Measurements from ENCODE around the gene KRTAP17-1. TPM values are rescaled to one million over a fixed set of nuclear protein-coding genes. Genes with fewer than 3 reads are reported as not detected.

Gene KRTAP17-1
- total and polyA plus RNA-seq, 4 donors = not detected

- no peak for ATAC-seq (ENCODE audit: insufficient read depth, low FRiP score)
- H3K9me3 ChIP-seq (ENCODE audit: control insufficient read depth in 4 of 4, insufficient read depth in 3 of 4, low read length in 3 of 4) = no peaks in the 10 kb centered on the region
- no peaks in the 10 kb centered on the region for H3K36me3 ChIP-seq (ENCODE audit: control insufficient read depth in 4 of 4, insufficient read depth in 4 of 4, low read length in 4 of 4)
- H3K4me3 ChIP-seq = no peak overlapping the region
- peak; percentile 76 to 91 (median 85) for DNase-seq
- no peak overlapping the region for H3K27ac ChIP-seq (ENCODE audit: low read depth in 1 of 2, low read length in 1 of 2)
- WGBS, 2 donors = 53 to 62% methylated on average over 13 of the region's 13 CpGs
- peak; percentile 48 for TF ChIP-seq CTCF (IDR thresholded peaks at IDR 0.05; ENCODE audit: control extremely low read depth, extremely low read depth)
- H3K9ac ChIP-seq (ENCODE audit: insufficient read depth in 1 of 2, low read length in 2 of 2) = no peak overlapping the region
- no peaks in the 10 kb centered on the region for H3K27me3 ChIP-seq (ENCODE audit: control insufficient read depth in 3 of 3, insufficient read depth in 3 of 3, low read length in 2 of 3)
- H3K4me1 ChIP-seq (ENCODE audit: control insufficient read depth in 5 of 5, insufficient read depth in 5 of 5, low read length in 5 of 5) = peaks cover 0 to 15% (median 0%) of the 10 kb centered on the region in 5 donors
These were observed 13.9 kb upstream of the KRTAP17-1 start for GRCh38 chr17:41329279-41329948.

GRCh38 chr17:41328207-41328606 lies 12.7 kb upstream of the KRTAP17-1 start:
- 85 to 86% methylated on average over 7 of the region's 7 CpGs for WGBS, 2 donors
- H3K9ac ChIP-seq (ENCODE audit: insufficient read depth in 1 of 2, low read length in 2 of 2) = no peak overlapping the region
- no peak for ATAC-seq (ENCODE audit: insufficient read depth, low FRiP score)
- no peaks in the 10 kb centered on the region for H3K27me3 ChIP-seq (ENCODE audit: control insufficient read depth in 3 of 3, insufficient read depth in 3 of 3, low read length in 2 of 3)
- H3K9me3 ChIP-seq (ENCODE audit: control insufficient read depth in 4 of 4, insufficient read depth in 3 of 4, low read length in 3 of 4) = no peaks in the 10 kb centered on the region
- H3K4me3 ChIP-seq = no peak overlapping the region
- DNase-seq = no peak
- H3K27ac ChIP-seq (ENCODE audit: low read depth in 1 of 2, low read length in 1 of 2) = no peak overlapping the region
- no peaks in the 10 kb centered on the region for H3K36me3 ChIP-seq (ENCODE audit: control insufficient read depth in 4 of 4, insufficient read depth in 4 of 4, low read length in 4 of 4)
- TF ChIP-seq CTCF (IDR thresholded peaks at IDR 0.05; ENCODE audit: control extremely low read depth, extremely low read depth) = no peak
- peaks cover 0 to 15% (median 0%) of the 10 kb centered on the region in 5 donors for H3K4me1 ChIP-seq (ENCODE audit: control insufficient read depth in 5 of 5, insufficient read depth in 5 of 5, low read length in 5 of 5)

- H3K9ac ChIP-seq (ENCODE audit: insufficient read depth in 1 of 2, low read length in 2 of 2) = no peak overlapping the region
- H3K9me3 ChIP-seq (ENCODE audit: control insufficient read depth in 4 of 4, insufficient read depth in 3 of 4, low read length in 3 of 4) = no peaks in the 10 kb centered on the region
- ATAC-seq (ENCODE audit: insufficient read depth, low FRiP score) (no peak), DNase-seq (no peak)
- WGBS, 2 donors = 81 to 91% methylated on average over 8 of the region's 8 CpGs
- no peak overlapping the region for H3K27ac ChIP-seq (ENCODE audit: low read depth in 1 of 2, low read length in 1 of 2)
- peaks cover 0 to 15% (median 0%) of the 10 kb centered on the region in 5 donors for H3K4me1 ChIP-seq (ENCODE audit: control insufficient read depth in 5 of 5, insufficient read depth in 5 of 5, low read length in 5 of 5)
- H3K36me3 ChIP-seq (ENCODE audit: control insufficient read depth in 4 of 4, insufficient read depth in 4 of 4, low read length in 4 of 4) = no peaks in the 10 kb centered on the region
- no peak for TF ChIP-seq CTCF (IDR thresholded peaks at IDR 0.05; ENCODE audit: control extremely low read depth, extremely low read depth)
- no peak overlapping the region for H3K4me3 ChIP-seq
- no peaks in the 10 kb centered on the region for H3K27me3 ChIP-seq (ENCODE audit: control insufficient read depth in 3 of 3, insufficient read depth in 3 of 3, low read length in 2 of 3)
These were observed 12.1 kb upstream of the KRTAP17-1 start for GRCh38 chr17:41327411-41328120.

Measured in lung (tissue), 12 donors.